ENCODE results near the gene RHCG.

The RHCG gene

DNA sequence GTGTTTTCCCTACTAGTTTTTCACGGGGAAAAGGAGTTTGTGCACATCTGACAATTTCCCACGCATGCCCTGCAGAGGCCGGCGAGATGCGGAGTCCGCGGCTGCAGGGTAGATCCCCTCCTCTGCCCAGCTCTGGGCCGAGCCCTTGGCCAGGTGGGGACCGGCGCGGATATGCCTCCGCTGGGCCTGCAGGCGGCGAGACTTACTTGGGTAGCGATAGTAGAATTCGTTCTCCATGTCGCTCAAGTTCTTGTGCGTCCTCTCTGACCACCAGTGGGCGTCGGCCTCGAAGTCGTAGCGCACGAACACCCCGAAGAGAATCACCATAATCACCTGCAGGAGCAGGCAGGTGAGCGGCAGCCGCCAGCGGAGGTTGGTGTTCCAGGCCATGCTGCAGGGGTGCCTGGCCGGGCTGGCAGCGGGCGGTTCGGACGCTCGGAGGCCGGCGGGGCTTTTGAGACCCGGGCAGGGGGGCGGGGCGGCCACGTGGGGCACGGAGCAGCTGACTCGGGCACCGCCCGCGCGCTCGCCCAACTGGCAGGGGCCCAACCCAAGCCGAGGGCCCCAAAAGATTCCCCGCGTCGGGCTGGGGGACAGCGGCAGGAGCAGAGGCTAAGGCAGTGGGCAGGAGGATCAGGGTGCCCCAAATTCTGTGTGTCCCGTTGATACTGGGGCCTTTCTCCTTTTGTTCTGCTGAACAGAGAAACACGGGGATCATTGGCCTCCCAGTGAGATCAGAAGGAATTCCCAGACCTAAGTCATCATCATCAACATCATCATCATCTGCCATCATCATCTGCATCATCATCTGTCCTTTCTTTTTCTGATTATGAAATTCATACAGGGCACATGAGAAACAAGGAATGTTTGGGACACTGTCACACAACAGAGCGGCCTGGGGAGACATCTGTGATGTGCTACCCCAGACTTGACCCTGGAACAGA, at the start of gene RHCG:
TSS of gene RHCG (minus strand) at position 429 of the 944 bp plus-strand sequence. CDS start at position 390, 39 bp downstream.
- no peak for DNase-seq (ENCODE audit: low spot score)

DNA sequence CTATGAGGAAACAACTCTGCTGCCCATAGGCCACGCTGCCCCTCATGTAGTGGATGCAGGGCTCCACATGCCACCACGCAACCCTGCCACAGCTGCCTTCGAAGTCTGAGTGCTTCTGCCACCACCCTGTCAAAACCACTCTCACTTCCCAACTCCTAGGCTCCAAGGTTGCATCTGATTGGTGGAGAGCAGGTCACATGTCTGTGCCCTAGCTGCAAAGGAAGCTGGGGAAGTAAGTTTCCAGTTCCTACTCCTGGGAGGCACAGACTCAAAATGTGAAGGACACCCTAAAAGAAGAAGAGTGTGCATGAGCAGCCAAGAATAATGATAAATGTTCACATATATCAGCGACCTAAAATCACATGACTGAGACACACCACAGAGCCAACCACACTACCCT, 47.0 kb upstream of the RHCG start:
- DNase-seq (ENCODE audit: low spot score) = no peak

- DNase-seq (ENCODE audit: low spot score) = no peak
Measured at GRCh38 chr15:89542369-89542768, 46.0 kb upstream of the RHCG start.

DNA sequence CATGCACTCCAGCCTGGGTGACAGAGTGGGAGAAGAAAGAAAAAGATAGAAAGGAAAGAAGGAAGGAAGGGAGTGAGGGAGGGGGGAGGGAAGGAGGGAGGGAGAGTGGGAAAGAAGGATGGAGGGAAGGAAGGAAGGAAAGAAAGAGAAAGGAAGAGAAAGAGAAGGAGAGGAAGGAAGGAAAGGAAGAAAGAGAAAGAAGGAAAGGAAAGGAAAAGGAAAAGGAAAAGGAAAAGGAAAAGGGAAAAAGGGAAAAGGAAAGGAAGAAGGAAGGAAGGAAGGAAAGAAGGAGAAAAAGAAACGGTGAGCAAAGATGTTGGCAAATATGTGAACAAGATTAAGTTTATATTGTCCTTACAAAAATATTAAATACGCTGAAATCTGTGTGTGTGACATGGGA, 42.6 kb upstream of the RHCG start:
- DNase-seq (ENCODE audit: low spot score) = no peak

DNA sequence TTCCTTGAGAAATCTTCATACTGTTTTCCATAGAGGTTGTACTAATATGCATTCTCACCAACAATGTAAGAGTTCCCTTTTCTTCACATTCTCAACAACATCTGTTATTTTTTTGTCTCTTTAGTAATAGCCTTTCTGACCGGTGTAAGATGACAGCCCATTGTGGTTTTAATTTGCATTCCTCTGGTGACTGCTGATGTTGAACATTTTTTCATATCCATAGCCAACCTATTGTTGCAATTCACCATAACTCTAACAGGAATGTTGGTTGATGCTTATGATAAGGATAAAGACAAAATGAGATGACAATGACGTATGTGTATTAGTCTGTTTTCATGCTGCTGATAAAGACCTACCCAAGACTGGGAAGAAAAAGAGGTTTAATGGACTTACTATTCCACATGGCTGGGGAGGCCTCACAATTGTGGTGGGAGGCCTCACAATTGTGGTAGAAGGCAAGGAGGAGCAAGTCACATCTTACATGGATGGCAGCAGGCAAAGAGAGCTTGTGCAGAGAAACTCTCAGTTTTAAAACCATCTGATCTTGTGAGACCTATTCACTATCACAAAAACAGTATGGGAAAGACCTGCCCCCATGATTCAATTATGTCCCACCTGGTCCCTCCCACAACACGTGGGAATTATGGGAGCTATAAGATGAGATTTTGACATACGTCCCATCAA, 37.6 kb upstream of the RHCG start:
- DNase-seq (ENCODE audit: low spot score) = no peak

- no peak for DNase-seq (ENCODE audit: low spot score)
Measured at GRCh38 chr15:89531796-89532537, 35.6 kb upstream of the RHCG start.

- no peak for DNase-seq (ENCODE audit: low spot score)
Measured at GRCh38 chr15:89530976-89531375, 34.6 kb upstream of the RHCG start.

DNA sequence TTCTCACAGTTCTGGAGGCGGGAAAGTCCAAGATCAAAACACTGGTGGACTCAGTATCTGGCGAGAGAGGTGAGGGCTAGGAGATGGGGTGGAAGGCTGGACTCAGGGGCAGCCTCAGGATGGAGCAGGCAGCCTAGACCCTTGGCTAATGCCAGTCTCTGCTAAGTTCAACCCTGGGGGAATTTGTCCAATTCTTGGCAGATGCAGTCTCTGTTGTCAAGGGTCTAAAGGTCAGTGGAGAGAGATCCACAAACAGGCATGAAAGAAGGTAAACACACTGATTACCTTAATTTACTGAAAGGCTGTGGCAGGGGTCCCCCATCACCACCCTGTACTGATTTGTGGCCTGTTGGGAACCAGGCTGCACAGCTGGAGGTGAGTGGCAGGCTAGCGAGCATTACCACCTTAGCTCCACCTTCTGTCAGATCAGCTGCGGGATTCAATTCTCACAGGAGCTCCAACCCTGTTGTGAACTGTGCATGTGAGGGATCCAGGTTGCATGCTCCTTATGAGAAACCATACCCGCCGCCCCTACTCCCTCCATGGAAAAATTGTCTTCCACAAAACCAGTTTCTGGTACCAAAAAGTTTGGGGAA, 32.5 kb upstream of the RHCG start:
- no peak for DNase-seq (ENCODE audit: low spot score)

GRCh38 chr15:89526601-89527441, 30.4 kb upstream of the RHCG start:
- DNase-seq (ENCODE audit: low spot score) = no peak

GRCh38 chr15:89526181-89526580, 29.8 kb upstream of the RHCG start:
- no peak for DNase-seq (ENCODE audit: low spot score)

DNA sequence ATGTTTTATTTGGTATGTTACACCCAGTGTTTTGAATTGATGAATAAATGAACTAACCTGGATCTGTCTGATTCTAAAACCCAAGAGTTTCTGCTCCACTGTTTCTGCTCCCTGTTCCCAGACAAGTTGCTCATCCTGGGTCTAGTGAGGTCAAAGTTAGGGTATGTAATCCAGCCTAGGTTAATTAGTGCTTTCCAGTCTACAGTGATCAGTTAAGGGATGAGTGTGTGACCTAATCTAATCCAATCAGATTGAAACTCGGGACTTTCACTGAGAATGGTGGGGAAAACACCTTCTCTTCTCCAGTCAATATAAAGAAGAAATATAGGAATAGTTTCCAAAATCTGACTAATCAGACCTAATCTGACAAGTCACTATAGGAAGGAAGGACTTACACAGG, 27.8 kb upstream of the RHCG start:
- no peak for DNase-seq (ENCODE audit: low spot score)

DNA sequence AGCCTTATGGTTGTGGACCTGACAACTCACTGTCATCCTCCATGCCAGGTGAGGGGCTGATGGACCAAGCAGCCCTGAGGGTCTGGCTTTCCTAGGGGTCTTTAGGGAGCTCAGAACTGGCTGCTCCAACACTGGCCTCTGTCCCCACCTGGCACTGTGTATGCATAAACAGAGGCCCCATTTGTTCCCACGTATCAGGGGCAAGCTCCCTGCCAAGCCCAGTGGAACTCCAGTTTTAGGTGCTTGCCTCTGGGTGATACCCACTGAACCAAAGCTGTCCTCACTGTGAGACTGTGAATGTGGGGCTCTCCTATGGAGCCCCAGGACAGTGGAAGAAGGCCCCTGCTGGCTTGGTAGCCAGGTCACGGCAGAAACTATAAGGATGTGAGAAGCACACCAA, 26.7 kb upstream of the RHCG start:
- no peak for DNase-seq (ENCODE audit: low spot score)

GRCh38 chr15:89521605-89522004, 25.2 kb upstream of the RHCG start:
- DNase-seq (ENCODE audit: low spot score) = no peak

DNA sequence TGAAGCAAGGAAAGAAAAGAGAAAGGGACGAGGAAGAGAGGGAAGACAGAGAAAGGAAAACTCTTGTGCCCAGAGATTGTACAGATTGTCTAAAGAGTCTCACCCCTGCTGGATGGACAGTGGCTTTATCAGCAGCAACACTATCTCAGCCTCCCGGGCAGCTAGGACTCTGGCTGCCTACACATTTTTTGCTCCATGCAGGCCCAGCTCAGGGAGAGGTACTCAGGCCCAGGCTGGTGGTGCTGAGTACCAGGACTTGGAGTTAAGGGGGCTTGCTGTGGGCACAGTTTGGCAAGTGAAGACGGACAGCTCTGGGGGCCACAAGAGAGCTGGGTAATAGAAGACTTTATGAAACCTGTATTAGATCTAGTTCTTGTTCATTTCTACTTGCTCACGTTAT, 19.1 kb upstream of the RHCG start:
- no peak for DNase-seq (ENCODE audit: low spot score)

DNA sequence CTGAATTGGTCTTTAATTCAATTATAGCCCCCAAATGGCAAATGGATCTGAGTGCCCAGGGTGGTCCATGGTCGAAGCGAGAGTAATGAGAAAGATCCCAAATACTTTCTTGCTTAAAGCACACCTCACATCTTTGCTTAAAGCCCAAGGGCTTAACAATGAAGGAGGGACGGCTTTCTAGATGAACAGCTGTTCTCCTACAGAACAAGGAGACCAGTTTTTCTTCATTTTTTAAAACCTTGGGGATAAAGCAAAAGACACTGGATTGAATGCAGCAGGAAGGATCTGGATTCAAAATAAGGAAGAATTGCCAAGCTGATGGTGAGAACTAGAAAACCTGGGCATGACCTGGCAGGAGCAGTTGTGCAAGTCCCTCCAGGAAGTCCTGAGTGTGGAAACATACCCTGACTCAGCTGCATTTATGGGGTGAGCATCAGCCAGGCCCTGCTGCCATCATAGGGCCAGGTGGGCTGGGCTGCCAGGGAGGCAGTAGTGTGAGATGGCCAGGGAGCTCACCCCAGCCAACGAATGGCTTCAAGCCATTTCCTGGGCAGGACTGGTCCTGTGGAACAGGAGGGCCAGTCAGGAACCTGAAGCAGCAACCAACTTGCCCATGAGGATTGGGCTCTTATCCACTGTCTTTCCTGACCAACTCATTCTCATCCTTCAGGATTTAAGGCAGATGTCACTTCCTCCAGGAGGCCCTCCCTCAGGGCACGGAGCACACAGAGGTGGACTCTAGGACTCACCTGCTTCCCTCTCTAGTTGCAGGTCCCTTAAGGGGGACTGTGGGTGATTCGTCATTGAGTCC, 18.4 kb upstream of the RHCG start:
- DNase-seq (ENCODE audit: low spot score) = no peak

DNA sequence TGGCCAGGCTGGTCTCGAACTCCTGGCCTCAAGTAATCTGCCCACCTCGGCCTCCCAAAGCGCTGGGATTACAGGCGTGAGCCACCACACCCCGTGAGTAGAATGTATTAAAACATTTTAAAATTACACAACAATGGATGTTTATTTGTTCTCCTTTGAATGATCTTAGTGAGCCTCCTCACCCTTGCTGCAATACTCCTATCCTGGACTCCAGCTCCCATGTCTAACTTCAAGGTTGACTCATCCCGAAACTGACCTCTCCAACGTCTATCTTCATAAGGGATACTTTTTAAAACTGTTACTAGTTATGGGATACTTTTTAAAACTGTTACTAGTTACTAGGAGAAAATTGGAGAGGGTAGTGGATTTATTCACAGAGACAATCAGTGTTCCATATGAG, 17.8 kb upstream of the RHCG start:
- no peak for DNase-seq (ENCODE audit: low spot score)

- no peak for DNase-seq (ENCODE audit: low spot score)
Measured at GRCh38 chr15:89513284-89513683, 16.9 kb upstream of the RHCG start.

DNA sequence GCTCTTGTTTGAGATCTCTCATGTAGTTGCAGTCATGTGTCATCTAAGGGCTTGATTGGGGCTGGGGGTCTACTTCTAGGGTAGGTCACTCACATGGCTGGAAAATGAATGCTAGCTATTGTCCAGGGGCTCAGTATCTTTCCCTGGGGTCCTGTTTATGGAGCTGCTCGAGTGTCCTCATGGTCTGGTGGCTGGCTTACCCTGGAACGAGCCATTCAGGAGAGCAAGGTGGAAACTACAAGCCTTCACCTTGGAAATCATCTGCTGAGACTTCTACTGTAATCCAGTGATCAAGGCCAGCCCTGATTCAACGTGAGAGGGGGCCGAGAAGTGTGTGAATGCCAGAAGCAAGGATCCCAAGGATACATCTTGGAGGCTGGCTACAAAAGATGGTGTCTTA, 16.2 kb upstream of the RHCG start:
- no peak for DNase-seq (ENCODE audit: low spot score)

GRCh38 chr15:89506026-89506686, 9.8 kb upstream of the RHCG start:
- DNase-seq (ENCODE audit: low spot score) = no peak

DNA sequence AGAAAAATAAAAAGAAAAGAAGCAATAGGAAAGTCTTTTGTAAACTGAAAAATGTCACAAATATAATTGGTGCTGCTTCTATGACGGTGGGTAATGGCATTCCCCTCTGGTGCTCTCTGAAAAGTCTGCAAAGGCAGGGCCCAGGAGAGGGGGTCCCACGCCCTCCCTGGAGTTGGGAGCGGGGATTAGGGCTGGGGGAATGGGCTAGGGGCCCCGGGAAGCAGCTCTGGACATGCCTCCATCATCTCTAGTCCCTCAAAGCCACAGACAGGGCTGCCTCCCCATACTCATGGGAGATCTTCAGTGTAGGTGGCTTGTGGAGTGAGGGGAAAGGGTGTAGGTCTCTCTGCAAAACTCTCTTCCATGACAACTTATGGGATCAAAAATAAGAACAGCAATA, 7.8 kb upstream of the RHCG start:
- no peak for DNase-seq (ENCODE audit: low spot score)

Measured in hematopoietic multipotent progenitor cell treated with erythropoietin and hydrocortisone succinate and interleukin-3 and kit ligand, for 17 days (in vitro differentiated cells).